Femur (tissue), 1 donor: Measurements from ENCODE around the gene TMEM143.
A peak's percentile ranks its signal among the peaks of the same experiment; 100 is the strongest.
"Not testable (repeated sequence)": the region's sequence is repeated elsewhere in the genome, so short reads cannot be mapped to it uniquely, and the experiment has no call there.

Experiments
- DNase-seq: peaks from one replicate; pipeline ENCODE4 v3.0.0-alpha.2; 2017

Gene TMEM143

DNA sequence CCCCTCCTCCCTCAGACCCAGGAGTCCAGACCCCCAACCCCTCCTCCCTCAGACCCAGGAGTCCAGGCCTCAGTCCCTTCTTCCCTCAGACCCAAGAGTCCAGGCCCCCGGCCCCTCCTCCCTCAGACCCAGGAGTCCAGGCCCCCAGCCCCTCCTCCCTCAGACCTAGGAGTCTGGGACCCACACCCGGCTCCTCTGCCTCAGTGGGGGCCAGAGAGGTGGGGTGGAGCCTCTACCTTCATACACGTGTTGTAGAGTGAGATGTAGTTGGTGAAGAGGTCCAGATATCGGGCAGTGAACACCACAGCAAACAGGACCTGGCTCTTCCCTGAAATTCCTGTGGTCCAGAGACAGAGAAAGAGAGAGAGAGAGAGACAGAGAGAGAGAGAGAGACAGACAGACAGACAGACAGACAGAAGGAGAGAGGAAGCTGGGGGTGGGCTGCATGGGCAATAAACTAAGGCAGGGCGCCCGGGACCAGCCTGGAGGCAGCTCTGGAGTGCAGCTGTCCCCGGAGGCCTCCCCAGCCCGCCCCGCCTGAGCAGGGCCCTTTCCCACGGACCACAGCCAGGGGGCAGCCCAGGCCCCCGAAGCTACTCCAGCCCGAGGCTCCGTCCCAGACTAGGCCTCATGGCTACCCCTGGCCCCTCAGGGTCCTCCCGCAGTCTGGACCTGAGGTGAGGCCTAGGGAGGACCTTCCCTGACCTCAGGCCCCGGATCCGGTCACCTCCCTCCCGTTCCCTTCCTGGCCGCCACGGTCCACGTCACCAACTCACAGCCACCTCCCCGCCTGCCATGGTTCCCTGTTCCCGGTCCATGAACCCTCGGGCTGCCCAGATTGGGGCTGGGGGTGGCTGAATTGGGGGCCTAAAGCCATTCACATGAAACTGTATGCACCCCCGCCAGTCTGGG lies 26.7 kb upstream of the TMEM143 start:
- peak; percentile 81 for DNase-seq

DNA sequence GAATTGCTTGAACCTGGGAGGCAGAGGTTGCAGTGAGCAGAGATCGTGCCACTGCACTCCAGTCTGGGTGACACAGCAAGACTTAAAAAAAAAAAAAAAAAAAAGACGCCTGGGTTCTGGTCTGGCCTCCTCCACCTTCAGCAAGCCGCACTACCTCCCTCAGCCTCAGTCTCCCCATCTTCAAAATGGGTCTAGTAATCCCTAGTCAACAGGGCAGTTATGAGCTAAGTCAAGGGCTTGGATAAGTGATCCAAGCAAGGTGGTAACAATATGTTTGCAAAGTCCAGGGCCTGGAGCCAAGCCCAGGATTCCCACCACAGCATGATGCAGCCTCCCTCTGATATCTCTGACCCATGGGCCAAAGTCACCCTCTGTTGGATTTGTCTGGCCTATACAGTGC lies 23.2 kb upstream of the TMEM143 start:
- no peak for DNase-seq

GRCh38 chr19:48385461-48386087 lies 21.8 kb upstream of the TMEM143 start:
- no peak for DNase-seq

DNA sequence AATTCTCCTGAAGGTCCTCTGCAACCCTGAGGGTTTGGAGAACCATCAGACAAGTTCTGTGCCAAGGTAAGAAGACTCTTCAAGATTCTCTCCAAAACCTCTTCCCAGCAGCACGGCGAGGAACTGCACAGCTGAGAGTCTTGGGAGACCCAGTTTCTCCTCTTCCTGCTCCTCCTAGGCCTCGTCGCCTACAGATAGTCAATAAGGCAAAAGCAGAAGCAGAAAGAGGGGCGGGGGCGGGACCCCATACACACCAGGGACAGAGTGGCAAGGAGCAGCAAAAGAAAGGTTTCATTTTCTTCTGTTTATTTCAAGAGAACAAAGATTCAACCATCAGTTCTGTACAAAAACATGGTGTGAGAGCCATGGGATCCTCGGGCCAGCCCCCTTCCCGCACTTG lies 18.5 kb upstream of the TMEM143 start:
- DNase-seq = no peak

- no peak for DNase-seq
Measured at GRCh38 chr19:48381178-48381950, 17.6 kb upstream of the TMEM143 start.

DNA sequence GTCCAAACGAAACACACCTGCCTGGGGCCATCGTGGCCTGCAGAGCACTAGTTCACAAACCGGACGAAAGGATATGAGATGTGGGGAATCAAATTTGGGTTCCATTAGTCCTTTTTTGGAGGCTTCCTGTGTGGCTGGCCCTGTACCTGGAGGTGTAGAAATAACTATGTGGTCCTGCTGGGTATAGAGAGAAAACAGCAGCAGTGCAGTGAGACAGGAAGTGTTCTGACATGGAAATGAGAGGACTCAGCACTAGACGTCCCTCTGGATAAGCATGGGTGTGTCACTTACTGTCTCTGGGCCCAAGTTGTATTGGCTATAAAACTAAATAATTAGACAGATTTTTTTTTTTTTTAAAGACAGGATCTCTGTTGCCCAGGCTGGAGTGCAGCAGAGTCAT lies 15.3 kb upstream of the TMEM143 start:
- DNase-seq = no peak

GRCh38 chr19:48378194-48378570 lies 14.4 kb upstream of the TMEM143 start:
- DNase-seq = no peak

- DNase-seq = no peak
Measured at GRCh38 chr19:48373567-48373966, 9.8 kb upstream of the TMEM143 start.

- DNase-seq = no peak
Measured at GRCh38 chr19:48372904-48373303, 9.2 kb upstream of the TMEM143 start.

GRCh38 chr19:48371771-48372170 lies 8.0 kb upstream of the TMEM143 start:
- not testable (repeated sequence) for DNase-seq

- no peak for DNase-seq
Measured at GRCh38 chr19:48371367-48371766, 7.6 kb upstream of the TMEM143 start.

GRCh38 chr19:48370955-48371354 lies 7.2 kb upstream of the TMEM143 start:
- DNase-seq = no peak

DNA sequence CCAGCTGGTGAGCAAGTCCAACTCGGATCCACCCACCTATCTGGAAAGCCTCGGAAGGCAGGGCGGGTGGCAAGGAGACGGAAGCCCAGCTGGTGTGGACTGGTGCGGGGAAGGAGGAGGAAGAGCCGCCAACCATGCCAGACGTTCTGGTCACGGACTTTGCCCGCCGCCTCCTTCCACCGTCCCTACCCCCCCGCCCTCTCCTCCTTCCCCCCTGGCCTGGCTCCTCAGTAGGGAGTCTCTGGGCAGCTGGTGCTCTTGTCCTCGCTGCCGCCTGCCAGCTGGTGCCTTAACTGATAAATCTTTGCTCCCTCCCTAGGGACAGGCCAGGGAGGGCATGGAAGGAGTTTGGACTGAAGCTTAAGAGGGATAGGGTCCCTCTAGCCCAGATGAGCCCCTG lies 5.2 kb upstream of the TMEM143 start:
- DNase-seq = no peak

- no peak for DNase-seq
Measured at GRCh38 chr19:48367855-48368254, 4.1 kb upstream of the TMEM143 start.

- DNase-seq = no peak
Measured at GRCh38 chr19:48365602-48366001, 1.9 kb upstream of the TMEM143 start.

DNA sequence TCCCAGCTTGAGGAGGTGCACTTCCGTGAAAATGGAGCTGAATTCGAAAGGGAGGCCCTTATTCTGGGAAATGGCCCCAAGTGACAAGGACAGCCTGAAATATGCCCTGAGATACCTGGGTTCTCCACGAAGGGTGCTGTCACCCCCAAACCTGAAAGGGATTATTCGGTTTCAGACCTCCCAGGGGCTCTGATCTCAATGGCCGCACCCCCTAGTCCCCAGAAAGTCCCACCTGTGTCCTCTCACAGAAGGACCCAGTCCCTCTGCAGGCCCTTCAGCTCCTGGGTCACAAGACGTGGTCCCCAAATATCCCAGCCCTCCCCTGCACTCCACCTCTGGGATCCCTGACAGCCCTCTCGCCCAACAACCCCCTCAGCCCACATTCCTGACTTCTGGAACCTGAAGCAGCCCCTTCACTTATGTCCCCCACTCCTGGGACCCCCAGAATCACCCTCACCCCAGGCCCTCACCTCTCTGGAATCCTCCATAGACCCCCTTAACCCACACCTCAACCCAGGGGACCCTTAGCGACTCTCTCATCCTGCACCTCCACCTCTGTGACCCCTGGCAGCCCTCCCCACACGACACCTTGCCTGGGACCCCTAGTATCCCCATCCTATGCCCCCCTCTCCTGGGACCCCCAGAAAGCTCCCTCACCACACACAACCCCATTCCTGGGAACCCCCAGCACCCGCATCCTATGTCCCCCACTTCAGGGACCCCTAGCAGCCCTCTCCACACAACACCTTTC lies 1.0 kb upstream of the TMEM143 start:
- DNase-seq = no peak

- DNase-seq = no peak
Measured at GRCh38 chr19:48363500-48363809, 285 bp downstream of the TMEM143 start.

GRCh38 chr19:48362716-48363499 lies 832 bp downstream of the TMEM143 start:
- DNase-seq = peak; percentile 96

GRCh38 chr19:48361912-48362311 lies 1.8 kb downstream of the TMEM143 start:
- no peak for DNase-seq

DNA sequence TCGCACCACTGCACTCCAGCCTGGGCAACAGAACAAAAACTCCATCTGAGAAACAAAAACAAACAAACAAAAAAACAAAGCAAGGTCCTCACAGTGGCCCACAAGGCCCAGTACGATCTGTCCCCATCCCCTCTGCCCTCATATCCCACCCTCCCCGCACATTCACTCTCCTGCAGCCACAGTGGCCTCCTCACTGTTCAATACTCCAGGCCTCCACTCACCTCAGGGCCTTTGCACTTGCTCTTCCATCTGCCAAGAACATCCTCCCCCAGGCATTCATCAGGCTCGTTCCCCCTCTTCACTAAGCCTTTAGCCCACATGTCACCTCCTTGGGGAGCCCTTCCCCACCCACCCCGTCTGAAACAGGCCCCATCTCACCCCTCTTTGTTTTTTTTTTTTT lies 4.6 kb downstream of the TMEM143 start:
- DNase-seq = no peak

DNA sequence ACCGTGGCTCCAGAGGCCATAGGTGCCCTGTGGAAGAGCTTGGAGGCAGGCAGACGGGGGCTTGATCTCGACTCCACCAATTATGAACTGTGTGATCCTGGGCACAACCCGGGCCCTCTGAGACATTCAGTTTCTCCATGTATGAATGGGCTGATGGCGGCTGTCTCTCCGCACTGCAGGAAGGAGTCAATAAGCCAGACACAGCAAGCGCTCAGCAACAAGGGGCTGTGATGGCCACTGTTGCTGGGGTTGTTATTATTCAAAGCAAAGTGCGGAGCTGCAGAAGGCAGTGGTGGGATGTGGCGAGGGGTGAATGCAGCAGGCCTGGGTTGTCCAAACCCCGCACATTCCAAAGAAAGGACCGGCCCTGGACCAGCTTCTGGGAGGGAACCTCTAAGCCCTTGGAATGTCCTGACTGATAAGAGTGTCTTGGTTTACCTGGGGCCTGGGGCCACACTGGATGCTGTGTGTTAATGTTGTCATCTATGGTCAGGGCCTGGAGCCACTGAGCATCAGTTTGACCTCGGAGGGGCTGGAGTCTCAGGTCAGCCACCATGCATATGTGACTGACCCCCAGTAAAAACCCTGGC lies 8.3 kb downstream of the TMEM143 start:
- no peak for DNase-seq
